ENCODE measurements around the gene ALG1L2.
"Not testable (repeated sequence)": the region's sequence is repeated elsewhere in the genome, so short reads cannot be mapped to it uniquely, and the experiment has no call there.

Gene ALG1L2

DNA sequence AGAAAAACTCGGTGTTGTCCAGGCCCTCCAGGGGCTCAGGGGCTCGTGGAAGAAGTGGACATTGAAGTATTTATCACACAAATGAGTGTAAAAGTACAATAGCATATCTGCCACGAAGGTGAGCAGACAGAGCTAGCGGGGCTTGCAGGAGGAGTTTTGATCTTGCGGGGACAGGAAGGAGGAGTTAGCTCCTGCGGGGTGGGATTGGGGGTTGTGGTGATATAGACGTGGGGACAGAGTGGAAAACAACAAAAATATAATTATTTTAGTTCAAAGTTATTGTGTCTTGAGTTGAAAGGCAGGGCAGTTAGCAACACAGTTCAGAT is 31.1 kb downstream of the ALG1L2 start:
- not testable (repeated sequence) for H3K9ac ChIP-seq (ENCODE audit: low read depth, low read length); H3K36me3 ChIP-seq (ENCODE audit: control insufficient read depth, insufficient read depth, low read length); H3K4me1 ChIP-seq (ENCODE audit: control insufficient read depth, insufficient read depth, low read length); H3K9me3 ChIP-seq (ENCODE audit: control insufficient read depth, insufficient read depth, low read length); H3K27me3 ChIP-seq (ENCODE audit: control insufficient read depth, insufficient read depth, low read length)
- H3K4me3 ChIP-seq (ENCODE audit: low read depth, low read length), result peak overlapping the region; percentile 83

DNA sequence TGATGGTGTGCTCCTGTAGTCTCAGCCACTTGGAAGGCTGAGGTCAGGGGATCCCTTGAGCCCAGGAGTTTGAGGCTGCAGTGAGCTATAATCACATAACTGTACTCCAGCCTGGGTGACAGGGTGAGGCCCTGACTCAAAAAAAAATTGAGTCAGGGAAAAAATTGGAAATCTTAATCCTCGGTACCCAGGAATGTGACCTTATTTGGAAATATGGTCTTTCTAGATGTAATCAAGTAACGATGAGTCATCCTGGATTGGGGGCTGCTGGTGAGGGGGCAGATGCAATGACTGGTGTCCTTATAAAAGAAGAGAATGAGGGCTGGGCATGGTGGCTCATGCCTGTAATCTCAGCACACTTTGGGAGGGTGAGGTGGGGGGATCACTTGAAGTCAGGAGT is 33.8 kb downstream of the ALG1L2 start:
- H3K27me3 ChIP-seq (ENCODE audit: control insufficient read depth, insufficient read depth, low read length); H3K9me3 ChIP-seq (ENCODE audit: control insufficient read depth, insufficient read depth, low read length); H3K4me3 ChIP-seq (ENCODE audit: low read depth, low read length); H3K4me1 ChIP-seq (ENCODE audit: control insufficient read depth, insufficient read depth, low read length); H3K36me3 ChIP-seq (ENCODE audit: control insufficient read depth, insufficient read depth, low read length); H3K9ac ChIP-seq (ENCODE audit: low read depth, low read length): not testable (repeated sequence)

DNA sequence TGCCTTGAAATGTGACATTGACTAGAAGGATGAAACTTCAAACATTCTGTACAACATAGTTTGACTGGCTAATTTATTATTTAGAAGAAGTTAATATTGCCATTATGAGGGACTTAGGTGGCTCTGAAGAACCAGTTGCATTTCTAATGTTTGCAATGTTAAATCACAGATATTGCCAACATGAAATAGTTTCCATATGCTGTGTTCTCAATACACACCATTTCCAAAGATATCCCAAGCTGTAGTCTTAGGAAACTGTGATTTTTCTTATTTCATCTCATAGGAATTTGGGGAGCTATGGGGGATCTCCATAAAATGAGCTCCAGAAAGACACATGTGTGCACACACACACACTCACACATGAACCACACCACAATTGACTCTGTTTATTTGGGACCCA is 36.3 kb downstream of the ALG1L2 start:
- H3K36me3 ChIP-seq (ENCODE audit: control insufficient read depth, insufficient read depth, low read length), result peaks cover 2% of the 10 kb centered on the region
- H3K9me3 ChIP-seq (ENCODE audit: control insufficient read depth, insufficient read depth, low read length), result no peaks in the 10 kb centered on the region
- H3K27me3 ChIP-seq (ENCODE audit: control insufficient read depth, insufficient read depth, low read length), result no peaks in the 10 kb centered on the region
- H3K9ac ChIP-seq (ENCODE audit: low read depth, low read length), result no peak overlapping the region
- H3K4me1 ChIP-seq (ENCODE audit: control insufficient read depth, insufficient read depth, low read length), result no peaks in the 10 kb centered on the region
- H3K4me3 ChIP-seq (ENCODE audit: low read depth, low read length), result no peak overlapping the region

DNA sequence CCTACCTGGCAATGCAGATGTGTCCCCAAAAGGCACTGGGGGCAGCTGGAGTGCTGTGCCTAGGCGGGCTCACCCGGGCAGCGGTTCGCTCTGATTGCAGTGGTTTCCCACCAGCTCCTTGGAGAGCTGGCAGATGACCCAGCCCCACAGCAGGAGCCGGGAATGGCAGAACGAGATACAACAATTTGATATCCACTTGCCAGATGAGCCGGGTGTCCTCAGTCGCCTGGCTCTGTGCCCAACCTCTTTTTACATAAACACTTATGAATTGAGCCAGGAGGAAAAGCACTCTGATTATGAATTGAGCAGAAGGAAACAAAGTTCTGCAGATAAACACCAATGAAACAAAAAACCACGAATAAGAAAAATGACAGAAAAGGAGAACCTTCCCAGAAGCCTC is 38.2 kb downstream of the ALG1L2 start:
- not testable (repeated sequence) for H3K36me3 ChIP-seq (ENCODE audit: control insufficient read depth, insufficient read depth, low read length); H3K4me3 ChIP-seq (ENCODE audit: low read depth, low read length); H3K27me3 ChIP-seq (ENCODE audit: control insufficient read depth, insufficient read depth, low read length); H3K9ac ChIP-seq (ENCODE audit: low read depth, low read length); H3K9me3 ChIP-seq (ENCODE audit: control insufficient read depth, insufficient read depth, low read length); H3K4me1 ChIP-seq (ENCODE audit: control insufficient read depth, insufficient read depth, low read length)

DNA sequence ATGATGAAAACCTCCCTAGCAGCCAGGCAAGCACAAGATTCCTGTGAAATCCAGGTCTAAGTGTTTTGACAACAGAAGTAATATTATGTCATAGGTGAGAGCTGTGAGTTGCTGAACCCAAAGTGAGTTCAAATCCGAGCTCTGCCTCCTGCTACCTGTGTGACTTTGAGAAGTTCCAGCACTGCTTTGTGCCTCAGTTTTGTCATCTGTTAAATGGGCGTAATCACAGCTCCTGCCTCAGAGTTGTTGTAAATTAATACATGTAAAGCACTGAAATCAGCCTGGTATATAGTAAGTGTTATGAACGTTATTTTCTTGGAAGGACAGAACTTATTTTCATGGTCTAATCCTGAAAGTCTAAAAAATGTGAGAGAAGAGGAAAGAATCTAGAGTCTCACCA is 38.7 kb downstream of the ALG1L2 start:
- H3K36me3 ChIP-seq (ENCODE audit: control insufficient read depth, insufficient read depth, low read length); H3K9ac ChIP-seq (ENCODE audit: low read depth, low read length); H3K27me3 ChIP-seq (ENCODE audit: control insufficient read depth, insufficient read depth, low read length); H3K9me3 ChIP-seq (ENCODE audit: control insufficient read depth, insufficient read depth, low read length); H3K4me3 ChIP-seq (ENCODE audit: low read depth, low read length); H3K4me1 ChIP-seq (ENCODE audit: control insufficient read depth, insufficient read depth, low read length): not testable (repeated sequence)

DNA sequence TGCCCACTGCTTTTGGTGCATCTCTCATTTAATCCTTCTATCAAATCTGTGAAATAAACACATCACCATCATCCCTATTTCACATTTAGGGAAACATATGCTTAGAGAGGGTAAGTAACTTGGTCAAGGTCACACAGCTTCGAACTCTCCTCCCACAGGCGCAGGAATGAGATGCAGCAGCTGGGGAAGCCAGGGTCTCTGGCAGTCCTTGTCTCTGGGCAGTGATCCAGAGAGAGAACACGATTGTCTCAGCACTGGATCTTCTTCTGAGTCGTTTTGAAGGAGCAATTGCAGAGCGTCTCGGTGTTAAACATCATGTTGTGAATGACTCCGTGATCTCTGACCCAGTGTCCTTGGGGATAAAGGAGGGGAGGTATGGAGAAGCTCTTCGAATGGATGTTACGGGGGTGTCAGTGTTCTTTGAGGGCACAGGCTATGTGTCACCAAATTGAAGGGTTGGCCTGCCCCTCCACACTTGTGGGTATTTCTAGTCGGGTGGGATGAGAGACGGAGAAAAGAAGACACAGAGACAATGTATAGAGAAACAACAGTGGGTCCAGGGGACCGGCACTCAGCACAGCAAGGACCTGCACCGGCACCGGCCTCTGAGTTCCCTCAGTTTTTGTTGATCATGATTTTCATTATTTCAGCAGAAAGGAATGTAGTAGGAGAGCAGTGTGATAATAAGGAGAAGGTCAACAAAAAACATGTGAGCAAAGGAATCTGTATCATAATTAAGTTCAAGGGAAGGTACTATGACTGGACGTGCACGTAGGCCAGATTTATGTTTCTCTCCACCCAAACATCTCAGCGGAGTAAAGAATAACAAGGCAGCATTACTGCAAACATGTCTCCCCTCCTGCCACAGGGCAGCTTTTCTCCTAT is 41.5 kb downstream of the ALG1L2 start:
- not testable (repeated sequence) for H3K9me3 ChIP-seq (ENCODE audit: control insufficient read depth, insufficient read depth, low read length); H3K36me3 ChIP-seq (ENCODE audit: control insufficient read depth, insufficient read depth, low read length); H3K4me3 ChIP-seq (ENCODE audit: low read depth, low read length); H3K27me3 ChIP-seq (ENCODE audit: control insufficient read depth, insufficient read depth, low read length); H3K9ac ChIP-seq (ENCODE audit: low read depth, low read length); H3K4me1 ChIP-seq (ENCODE audit: control insufficient read depth, insufficient read depth, low read length)

DNA sequence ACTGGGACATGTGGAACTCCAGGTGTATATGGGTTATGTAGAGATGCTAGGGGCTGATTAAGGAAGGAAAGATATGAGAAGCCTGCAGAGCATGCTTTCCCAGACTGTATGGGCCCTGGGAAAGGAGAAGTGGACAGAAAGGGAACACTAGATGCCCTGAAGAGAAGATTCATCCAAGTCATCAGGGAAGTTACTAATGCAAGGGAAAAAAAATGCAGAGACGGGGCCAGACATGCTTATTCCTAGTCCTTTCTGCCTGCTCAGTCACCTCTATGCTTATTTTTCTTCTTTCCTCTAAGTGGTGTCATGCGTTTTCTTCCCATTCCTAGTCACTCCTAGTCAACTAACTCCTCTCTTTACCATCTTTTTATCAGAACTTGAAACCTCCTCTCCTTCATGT is 43.8 kb downstream of the ALG1L2 start:
- not testable (repeated sequence) for H3K4me3 ChIP-seq (ENCODE audit: low read depth, low read length); H3K9me3 ChIP-seq (ENCODE audit: control insufficient read depth, insufficient read depth, low read length); H3K27me3 ChIP-seq (ENCODE audit: control insufficient read depth, insufficient read depth, low read length); H3K9ac ChIP-seq (ENCODE audit: low read depth, low read length); H3K4me1 ChIP-seq (ENCODE audit: control insufficient read depth, insufficient read depth, low read length); H3K36me3 ChIP-seq (ENCODE audit: control insufficient read depth, insufficient read depth, low read length)

DNA sequence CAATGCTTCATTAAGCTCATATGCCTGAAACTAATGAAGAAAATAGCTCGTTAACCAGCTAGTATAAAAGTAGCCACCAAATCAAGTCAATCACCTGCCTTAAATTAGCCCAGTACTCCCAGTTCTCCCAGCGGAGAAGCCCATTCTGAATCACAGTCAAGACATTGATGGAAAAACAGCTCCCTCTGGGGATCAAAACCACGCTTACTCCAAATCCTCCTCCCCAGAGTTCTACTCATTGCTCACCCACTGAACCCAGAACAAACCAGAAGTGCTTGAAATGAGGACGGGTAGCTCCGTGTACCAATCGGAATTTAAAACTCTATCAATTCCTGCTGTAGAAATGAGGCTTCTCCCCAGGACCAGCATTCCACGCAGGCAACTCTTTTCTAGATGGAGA is 54.7 kb downstream of the ALG1L2 start:
- H3K4me3 ChIP-seq (ENCODE audit: low read depth, low read length); H3K4me1 ChIP-seq (ENCODE audit: control insufficient read depth, insufficient read depth, low read length); H3K36me3 ChIP-seq (ENCODE audit: control insufficient read depth, insufficient read depth, low read length): not testable (repeated sequence)

DNA sequence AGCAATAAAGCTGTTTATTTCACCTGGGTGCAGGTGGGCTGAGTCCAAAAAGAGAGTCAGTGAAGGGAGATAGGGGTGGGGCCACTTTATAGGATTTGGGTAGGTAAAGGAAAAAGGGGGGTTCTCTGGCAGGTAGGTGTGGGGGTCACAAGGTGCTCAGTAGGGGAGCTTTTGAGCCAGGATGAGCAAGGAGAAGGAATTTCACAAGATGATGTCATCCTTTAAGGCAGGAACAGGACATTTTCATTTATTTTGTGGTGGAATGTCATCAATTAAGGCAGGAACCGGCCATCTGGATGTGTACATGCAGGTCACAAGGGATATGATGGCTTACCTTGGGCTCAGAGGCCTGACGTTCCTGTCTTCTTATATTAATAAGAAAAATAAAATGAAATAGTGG is 56.1 kb downstream of the ALG1L2 start:
- H3K9ac ChIP-seq (ENCODE audit: low read depth, low read length); H3K27me3 ChIP-seq (ENCODE audit: control insufficient read depth, insufficient read depth, low read length); H3K36me3 ChIP-seq (ENCODE audit: control insufficient read depth, insufficient read depth, low read length); H3K4me1 ChIP-seq (ENCODE audit: control insufficient read depth, insufficient read depth, low read length); H3K9me3 ChIP-seq (ENCODE audit: control insufficient read depth, insufficient read depth, low read length); H3K4me3 ChIP-seq (ENCODE audit: low read depth, low read length): not testable (repeated sequence)

More for the DNA sequence above, 54.7 kb downstream of the ALG1L2 start:
- H3K9me3 ChIP-seq (ENCODE audit: control insufficient read depth, insufficient read depth, low read length); H3K27me3 ChIP-seq (ENCODE audit: control insufficient read depth, insufficient read depth, low read length); H3K9ac ChIP-seq (ENCODE audit: low read depth, low read length): not testable (repeated sequence)

DNA sequence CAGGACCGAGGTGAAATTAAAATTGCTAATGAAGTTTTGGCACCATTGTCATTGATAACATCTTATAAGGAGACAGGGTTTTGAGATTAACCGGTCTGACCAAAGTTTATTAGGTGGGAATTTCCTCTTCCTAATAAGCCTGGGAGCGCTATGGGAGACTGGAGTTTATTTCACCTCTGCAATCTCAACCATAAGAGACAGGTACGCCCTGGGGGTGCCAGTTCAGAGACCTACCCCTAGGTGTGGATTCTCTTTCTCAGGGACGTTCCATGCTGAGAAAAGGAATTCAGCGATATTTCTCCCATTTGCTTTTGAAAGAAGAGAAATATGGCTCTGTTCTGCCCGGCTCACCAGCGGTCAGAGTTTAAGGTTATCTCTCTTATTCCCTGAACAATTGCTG is 57.4 kb downstream of the ALG1L2 start:
- not testable (repeated sequence) for H3K9me3 ChIP-seq (ENCODE audit: control insufficient read depth, insufficient read depth, low read length); H3K4me3 ChIP-seq (ENCODE audit: low read depth, low read length); H3K9ac ChIP-seq (ENCODE audit: low read depth, low read length); H3K36me3 ChIP-seq (ENCODE audit: control insufficient read depth, insufficient read depth, low read length); H3K27me3 ChIP-seq (ENCODE audit: control insufficient read depth, insufficient read depth, low read length); H3K4me1 ChIP-seq (ENCODE audit: control insufficient read depth, insufficient read depth, low read length)

DNA sequence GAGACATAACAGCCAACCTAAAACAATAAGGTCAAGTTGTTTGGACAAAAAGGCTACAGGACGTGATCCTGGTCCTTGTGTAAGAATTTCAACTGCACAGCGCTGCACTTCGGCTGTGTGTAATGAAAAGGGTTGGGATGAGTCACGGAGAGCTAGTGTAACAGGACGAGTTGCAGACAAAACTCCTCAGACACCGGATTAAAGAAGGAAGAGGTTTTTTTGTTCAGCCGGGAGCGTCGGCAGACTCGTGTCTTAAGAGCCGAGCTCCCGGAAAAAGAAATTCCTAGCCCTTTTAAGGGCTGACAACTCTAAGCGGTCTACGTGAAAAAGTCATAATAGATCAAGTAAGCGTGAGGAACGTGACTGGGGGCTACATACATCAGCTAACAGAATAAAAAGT is 59.1 kb downstream of the ALG1L2 start:
- not testable (repeated sequence) for H3K27me3 ChIP-seq (ENCODE audit: control insufficient read depth, insufficient read depth, low read length); H3K9me3 ChIP-seq (ENCODE audit: control insufficient read depth, insufficient read depth, low read length); H3K9ac ChIP-seq (ENCODE audit: low read depth, low read length); H3K4me1 ChIP-seq (ENCODE audit: control insufficient read depth, insufficient read depth, low read length); H3K4me3 ChIP-seq (ENCODE audit: low read depth, low read length); H3K36me3 ChIP-seq (ENCODE audit: control insufficient read depth, insufficient read depth, low read length)

DNA sequence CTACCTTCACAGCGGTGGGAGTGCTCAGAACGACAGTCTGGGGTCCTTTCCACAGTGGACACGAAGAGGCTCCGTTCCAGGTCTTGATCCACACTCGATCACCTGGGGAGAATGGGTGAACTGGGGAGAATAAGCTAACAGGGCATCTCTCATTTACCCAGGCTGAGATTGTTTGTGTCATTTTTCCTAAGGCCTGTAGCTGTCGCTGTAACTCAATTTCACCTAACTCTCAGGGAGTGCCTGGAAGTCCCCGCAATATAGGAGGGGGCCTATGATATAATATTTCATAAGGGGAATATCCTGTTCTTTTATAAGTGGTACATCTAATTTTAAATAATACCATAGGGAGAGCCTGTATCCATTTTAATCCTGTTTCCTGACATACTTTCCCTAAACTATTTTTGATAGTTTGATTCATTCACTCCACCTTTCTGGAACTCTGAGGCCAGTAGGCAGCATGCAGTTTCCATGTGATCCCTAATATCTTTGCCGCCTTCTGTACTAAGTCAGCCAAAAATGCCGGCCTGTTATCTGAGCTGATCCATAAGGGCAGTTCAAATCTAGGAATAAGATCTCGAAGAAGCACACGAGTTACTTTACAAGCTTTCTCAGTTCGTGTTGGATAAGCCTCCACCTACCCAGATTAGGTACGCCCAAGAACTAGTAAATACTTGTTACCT is 62.2 kb downstream of the ALG1L2 start:
- not testable (repeated sequence) for H3K9me3 ChIP-seq (ENCODE audit: control insufficient read depth, insufficient read depth, low read length); H3K36me3 ChIP-seq (ENCODE audit: control insufficient read depth, insufficient read depth, low read length); H3K9ac ChIP-seq (ENCODE audit: low read depth, low read length); H3K27me3 ChIP-seq (ENCODE audit: control insufficient read depth, insufficient read depth, low read length); H3K4me3 ChIP-seq (ENCODE audit: low read depth, low read length); H3K4me1 ChIP-seq (ENCODE audit: control insufficient read depth, insufficient read depth, low read length)
